Measurements from ENCODE around the gene NABP1.

Gene NABP1

GRCh38 chr2:191707542-191707941 is 29.6 kb downstream of the NABP1 start:
- POLR2A ChIA-PET (ENCODE audit: low non-redundant PET) = no interaction called here

GRCh38 chr2:191710411-191710900 is 32.5 kb downstream of the NABP1 start:
- no peak for DNase-seq (ENCODE audit: low spot score)
- POLR2A ChIA-PET (ENCODE audit: low non-redundant PET) = no interaction called here
- CTCF ChIA-PET = interaction anchor here (1.6 kb wide), 2 partner anchors 14 to 452 kb away, joined by 3 to 4 read pairs; no protein-coding TSS in a partner anchor
- TF ChIP-seq, protein P1, sequence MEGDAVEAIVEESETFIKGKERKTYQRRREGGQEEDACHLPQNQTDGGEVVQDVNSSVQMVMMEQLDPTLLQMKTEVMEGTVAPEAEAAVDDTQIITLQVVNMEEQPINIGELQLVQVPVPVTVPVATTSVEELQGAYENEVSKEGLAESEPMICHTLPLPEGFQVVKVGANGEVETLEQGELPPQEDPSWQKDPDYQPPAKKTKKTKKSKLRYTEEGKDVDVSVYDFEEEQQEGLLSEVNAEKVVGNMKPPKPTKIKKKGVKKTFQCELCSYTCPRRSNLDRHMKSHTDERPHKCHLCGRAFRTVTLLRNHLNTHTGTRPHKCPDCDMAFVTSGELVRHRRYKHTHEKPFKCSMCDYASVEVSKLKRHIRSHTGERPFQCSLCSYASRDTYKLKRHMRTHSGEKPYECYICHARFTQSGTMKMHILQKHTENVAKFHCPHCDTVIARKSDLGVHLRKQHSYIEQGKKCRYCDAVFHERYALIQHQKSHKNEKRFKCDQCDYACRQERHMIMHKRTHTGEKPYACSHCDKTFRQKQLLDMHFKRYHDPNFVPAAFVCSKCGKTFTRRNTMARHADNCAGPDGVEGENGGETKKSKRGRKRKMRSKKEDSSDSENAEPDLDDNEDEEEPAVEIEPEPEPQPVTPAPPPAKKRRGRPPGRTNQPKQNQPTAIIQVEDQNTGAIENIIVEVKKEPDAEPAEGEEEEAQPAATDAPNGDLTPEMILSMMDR (conservative IDR thresholded peaks at IDR 0.05; ENCODE audit: low read depth) = no peak
- H3K27ac ChIP-seq = no peak overlapping the region

More at GRCh38 chr2:191707542-191707941, 29.6 kb downstream of the NABP1 start:
- DNase-seq (ENCODE audit: low spot score) = no peak
- CTCF ChIA-PET = interaction anchor here (0.6 to 0.7 kb wide), 2 partner anchors 11 to 1287 kb away, joined by 4 to 12 read pairs; no protein-coding TSS in a partner anchor
- no peak overlapping the region for H3K27ac ChIP-seq
- TF ChIP-seq, protein P1 (conservative IDR thresholded peaks at IDR 0.05; ENCODE audit: low read depth) = no peak

GRCh38 chr2:191711621-191712020 is 33.7 kb downstream of the NABP1 start:
- no peak overlapping the region for H3K27ac ChIP-seq
- TF ChIP-seq, protein P1 (conservative IDR thresholded peaks at IDR 0.05; ENCODE audit: low read depth) = no peak
- ChIA-PET CTCF (interaction anchor here (0.6 to 1.6 kb wide), 4 partner anchors 8 to 451 kb away, joined by 3 to 4 read pairs (median 3); no protein-coding TSS in a partner anchor), POLR2A (ENCODE audit: low non-redundant PET) (no interaction called here)
- DNase-seq (ENCODE audit: low spot score) = no peak

DNA sequence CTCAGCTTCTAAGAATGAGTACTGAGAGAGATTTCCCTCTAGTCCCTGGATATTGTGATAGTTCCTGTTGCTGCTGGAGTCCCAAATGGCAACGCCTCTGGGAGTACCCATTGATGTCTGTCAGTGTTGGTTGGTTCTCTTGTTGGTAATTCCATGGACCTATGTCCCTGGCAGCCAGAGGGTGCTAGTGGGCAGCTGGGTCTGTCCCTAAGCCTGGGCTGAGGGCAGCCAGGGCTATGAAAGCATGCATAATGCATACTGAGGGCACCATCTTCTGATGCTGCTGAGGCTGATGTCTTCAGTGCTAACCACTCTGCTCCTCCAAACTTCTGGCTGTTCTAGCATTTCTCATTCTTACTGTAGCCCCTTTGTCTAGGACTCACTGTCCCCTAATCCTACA is 35.9 kb downstream of the NABP1 start:
- POLR2A ChIA-PET (ENCODE audit: low non-redundant PET) = no interaction called here
- TF ChIP-seq, protein P1 (conservative IDR thresholded peaks at IDR 0.05; ENCODE audit: low read depth) = no peak
- no peak for DNase-seq (ENCODE audit: low spot score)
- no peak overlapping the region for H3K27ac ChIP-seq
- CTCF ChIA-PET = no interaction called here

GRCh38 chr2:191714925-191715324 is 37.0 kb downstream of the NABP1 start:
- POLR2A ChIA-PET (ENCODE audit: low non-redundant PET) = no interaction called here
- no peak overlapping the region for H3K27ac ChIP-seq
- TF ChIP-seq, protein P1 (conservative IDR thresholded peaks at IDR 0.05; ENCODE audit: low read depth) = no peak
- DNase-seq (ENCODE audit: low spot score) = no peak
- CTCF ChIA-PET = interaction anchor here (0.6 to 0.8 kb wide), 2 partner anchors 214 to 1231 kb away, joined by 3 to 9 read pairs; no protein-coding TSS in a partner anchor

GRCh38 chr2:191715471-191715870 is 37.5 kb downstream of the NABP1 start:
- DNase-seq (ENCODE audit: low spot score) = no peak
- ChIA-PET CTCF (interaction anchor here (0.6 to 0.8 kb wide), 2 partner anchors 214 to 1230 kb away, joined by 3 to 9 read pairs; no protein-coding TSS in a partner anchor), POLR2A (ENCODE audit: low non-redundant PET) (no interaction called here)
- TF ChIP-seq, protein P1 (conservative IDR thresholded peaks at IDR 0.05; ENCODE audit: low read depth) = no peak
- H3K27ac ChIP-seq = no peak overlapping the region
